HG02885 (cell line): Measurements from ENCODE around the gene PTH1R.

Experiments
- ATAC-seq: cut with Tn5 transposase; IDR thresholded peaks from one replicate; pipeline ENCODE4 v1.9.1; 2021; ENCODE audit warnings: mild to moderate bottlenecking; ENCODE audit not compliant: unreplicated experiment, poor library complexity

The PTH1R gene

GRCh38 chr3:46862369-46863025 is 15.0 kb upstream of the PTH1R start:
- no peak for ATAC-seq

DNA sequence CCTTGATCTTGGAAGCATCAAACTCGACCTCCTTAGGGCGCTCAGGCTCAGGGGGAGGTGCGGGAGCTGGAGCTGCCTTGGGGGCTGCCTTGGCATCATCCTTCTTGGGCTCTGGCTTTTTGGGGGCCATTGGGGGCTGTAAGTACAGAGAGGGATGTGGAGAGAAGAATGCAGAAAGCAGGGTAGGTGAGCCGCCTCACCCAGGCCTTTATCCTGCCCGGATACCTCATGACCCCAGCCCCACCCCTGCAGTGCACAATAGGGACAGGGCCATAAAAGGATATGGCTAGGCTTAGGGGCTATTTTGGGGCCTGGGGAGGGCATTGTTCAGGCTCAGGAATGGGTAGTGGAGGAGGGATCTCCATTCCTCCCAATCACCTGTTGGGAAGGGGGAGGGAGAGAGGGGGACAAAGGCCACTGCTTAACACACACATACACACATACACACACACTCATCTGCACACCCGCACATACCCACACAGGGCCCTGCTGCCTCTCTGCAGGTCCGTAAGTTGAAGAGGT is 14.2 kb upstream of the PTH1R start, which contains the start of gene MYL3:
TSS of gene MYL3 (minus strand) at position 184 of the 522 bp plus-strand sequence. CDS start at position 130, 54 bp downstream.
- ATAC-seq, result no peak

GRCh38 chr3:46864061-46864881 is 13.2 kb upstream of the PTH1R start:
- ATAC-seq, result no peak

DNA sequence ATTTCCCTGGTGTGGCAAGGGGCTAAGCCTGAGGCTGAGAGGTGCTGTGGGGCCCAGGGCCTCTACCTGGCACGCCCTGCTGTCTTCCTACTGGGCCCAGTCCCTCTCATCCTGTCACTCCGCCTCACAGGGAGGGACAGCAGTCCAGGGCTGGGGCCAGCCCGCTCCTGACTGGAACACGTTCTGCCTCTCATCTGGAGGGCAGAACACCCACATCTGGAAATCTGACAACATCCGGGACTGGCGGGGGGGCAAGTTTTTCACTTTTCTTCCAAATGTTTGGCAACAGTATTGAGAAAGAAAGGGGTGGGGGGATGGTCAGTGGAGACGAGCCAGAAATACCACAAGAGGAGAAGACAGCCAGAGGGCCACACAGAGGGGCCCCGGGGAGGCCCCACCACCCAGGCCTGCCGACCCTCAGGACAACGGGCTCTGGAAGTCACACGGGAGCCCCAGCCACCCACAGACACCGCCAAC is 12.5 kb upstream of the PTH1R start:
- ATAC-seq, result no peak

DNA sequence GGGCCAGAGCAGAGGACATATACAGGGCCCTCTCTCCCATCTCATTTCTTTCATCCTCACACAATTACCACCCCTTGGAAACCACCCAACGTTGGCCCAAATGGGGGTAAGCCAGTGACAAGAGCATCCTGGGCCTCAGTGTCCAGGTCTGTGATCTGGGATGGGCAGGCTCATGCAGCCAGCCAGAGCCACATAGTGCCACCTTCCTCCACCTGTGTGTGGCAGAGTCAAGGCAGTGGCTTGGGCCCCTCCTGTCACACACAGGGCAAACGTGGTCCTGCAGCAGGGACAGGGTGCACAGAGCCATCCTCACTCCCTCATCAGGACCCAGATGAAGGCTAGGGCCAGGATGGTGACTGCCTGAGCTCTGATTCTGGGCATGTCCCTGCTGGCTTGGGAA is 12.0 kb upstream of the PTH1R start:
- no peak for ATAC-seq

GRCh38 chr3:46866032-46866595 is 11.4 kb upstream of the PTH1R start:
- no peak for ATAC-seq

DNA sequence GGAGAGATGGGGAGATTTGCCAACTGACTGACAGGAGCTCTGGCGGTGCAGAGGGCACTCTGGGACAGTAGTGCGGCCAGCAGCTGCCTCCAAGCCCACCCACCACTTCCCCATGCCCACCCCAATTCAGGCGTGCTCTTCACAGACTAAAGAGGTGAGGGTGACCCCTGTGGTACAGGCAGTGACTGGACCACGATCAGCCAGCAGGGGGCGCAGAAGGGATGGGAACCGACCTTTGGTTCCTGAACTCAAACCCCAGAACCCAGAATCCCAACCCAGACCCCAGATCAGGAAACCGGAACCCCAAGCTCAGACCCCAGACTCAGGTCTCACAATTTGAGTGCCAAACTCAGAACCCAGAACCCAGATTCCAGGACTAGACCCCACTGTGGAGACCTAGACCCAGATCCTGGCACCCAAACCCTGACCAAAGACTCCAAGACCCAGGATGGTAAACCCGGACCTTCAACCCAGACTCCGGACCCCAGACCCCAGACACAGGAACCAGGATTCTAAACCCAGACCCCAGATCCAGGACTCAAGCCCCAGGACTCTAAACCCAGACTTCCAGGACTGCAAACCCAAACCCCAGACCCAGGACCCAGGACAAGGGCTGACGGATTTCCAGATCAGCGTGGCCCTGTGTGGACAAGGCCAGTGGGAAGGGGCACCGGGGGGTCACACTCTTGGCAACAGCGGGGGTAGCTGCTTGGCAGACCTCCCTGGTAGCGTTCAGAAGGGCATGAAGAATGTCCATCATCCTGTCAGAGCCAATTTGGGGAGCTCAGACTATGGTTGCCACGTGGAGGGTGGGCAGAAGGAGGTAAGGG is 10.6 kb upstream of the PTH1R start:
- ATAC-seq, result no peak

DNA sequence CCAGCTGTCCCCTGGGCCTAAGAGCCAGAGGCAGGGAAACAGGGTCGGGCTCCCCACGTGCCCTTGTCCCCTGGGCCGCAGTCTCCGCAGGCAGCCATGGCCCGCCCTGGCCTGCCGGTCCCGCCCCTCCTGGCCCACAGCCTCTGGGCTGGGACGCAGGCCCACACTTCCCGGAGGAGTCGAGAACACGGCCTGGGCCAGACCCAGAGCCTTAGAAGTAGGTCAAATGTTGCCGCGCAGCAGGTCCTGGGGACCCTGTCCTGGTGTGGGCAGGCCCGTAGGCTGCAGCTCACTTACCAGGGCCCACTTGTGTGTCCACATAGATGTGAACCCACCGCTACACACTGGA is 10.0 kb upstream of the PTH1R start:
- no peak for ATAC-seq

GRCh38 chr3:46868287-46868686 is 9.2 kb upstream of the PTH1R start:
- ATAC-seq, result no peak

DNA sequence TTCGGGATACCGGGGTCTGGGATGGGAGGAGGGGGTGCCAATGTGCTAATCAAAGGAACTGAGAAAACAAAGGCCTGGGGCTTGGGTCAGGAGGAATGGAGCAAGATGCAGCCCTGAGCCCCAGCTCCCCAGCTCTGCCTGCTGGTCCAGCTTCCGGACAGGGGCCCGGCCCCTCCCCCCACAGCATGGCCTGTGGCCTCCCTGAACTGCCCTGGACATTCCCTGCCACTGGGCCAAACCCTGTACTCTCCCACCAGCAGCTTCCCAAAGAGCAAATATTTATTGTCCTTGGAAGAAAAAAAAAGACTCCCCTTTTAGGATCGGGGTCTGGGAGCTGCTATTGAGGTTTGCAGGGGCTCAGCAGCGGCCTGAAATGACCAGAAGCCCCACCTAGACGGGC is 8.6 kb upstream of the PTH1R start:
- no peak for ATAC-seq

GRCh38 chr3:46869440-46869839 is 8.1 kb upstream of the PTH1R start:
- no peak for ATAC-seq

DNA sequence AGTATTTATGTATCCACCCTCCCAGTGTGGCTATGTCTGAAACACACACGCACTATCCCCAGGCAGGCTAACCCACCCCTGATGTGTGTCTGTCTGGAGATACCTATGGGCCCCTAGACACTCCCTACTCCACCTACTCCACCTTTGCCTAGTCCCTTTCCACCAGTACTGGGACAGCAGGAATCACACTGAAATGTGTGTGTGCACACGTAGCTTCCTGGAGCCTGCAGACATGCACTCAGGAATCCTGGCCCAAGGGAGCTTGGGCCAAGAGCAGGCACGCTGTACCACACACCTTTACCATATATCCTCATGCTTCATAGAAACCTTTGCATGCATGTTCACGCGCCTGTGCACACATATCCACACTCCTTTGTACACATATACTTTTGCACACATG is 6.9 kb upstream of the PTH1R start:
- no peak for ATAC-seq

DNA sequence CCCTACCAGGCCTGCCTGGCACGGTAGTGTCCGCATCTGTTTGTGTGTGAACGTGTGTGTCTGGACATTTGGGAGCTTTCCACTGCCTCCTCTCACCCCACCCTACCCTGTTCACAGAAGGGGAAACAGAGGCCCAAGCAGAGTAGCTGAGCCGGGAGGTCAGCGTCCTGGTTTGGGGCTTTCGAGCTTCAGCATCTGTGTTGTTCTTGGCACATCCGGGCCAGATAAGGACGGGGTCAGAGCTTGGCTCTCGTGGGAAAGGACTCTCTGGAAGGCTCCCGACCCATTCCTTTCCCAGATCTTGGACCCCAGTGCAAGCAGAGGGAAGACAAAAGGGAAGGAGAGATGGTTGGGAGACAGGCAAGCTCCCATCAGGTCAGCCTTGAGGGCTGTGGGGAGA is 6.3 kb upstream of the PTH1R start:
- ATAC-seq, result no peak

DNA sequence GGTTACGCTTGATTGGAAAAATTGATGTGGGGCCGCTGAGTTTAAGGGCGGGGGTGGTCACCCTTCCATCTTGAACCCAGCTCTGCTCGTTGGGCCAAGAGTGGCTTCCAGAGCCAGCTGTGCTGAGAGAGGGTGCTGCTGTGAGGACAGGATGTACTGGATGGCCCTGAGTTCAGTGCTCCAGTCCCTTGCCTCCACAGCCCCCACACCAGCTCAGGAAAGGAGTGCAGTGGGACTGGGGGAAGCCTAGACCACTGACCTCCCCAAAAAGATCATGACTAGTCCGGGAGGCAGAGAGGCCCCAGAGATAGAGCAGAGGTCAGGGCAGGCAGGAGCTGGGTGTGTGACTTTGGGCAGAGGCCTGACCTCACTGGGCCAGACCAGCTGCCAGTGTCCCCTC is 4.0 kb upstream of the PTH1R start:
- ATAC-seq, result no peak

DNA sequence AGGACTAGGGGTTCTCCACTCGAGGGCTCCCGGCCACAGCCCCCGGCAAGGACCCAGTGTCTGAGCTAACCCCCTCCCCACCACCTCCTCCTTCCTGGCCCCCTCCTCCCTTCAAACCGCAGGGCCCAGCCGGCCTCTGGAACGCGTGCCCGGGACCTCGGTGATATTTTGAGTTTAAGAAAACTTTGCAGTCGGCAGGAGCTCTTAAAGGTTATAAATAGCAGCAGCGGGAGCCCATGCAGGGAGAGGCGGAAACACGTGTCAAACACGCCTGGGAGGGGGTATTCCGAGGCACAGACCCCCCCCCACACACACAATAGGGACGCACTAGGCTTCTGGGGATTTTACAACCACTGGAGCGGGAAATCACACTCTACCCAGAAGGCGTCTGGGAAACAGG is 3.1 kb upstream of the PTH1R start:
- ATAC-seq, result no peak

- no peak for ATAC-seq
Measured at GRCh38 chr3:46875560-46875959, 2.0 kb upstream of the PTH1R start.

- no peak for ATAC-seq
Measured at GRCh38 chr3:46876313-46877300, 914 bp upstream of the PTH1R start.

GRCh38 chr3:46878781-46879436 is 1.4 kb downstream of the PTH1R start:
- no peak for ATAC-seq
